Spinal cord (tissue), 10 donors: Measurements from ENCODE around the gene CCNG2. TPM values are rescaled to one million over a fixed set of nuclear protein-coding genes. Genes with fewer than 3 reads are reported as not detected.
A peak's percentile ranks its signal among the peaks of the same experiment; 100 is the strongest.

Source experiments
- DNase-seq, 6 donors: peaks; one replicate each; pipeline versions ENCODE4 v3.0.0 to v3.0.0-alpha.2; 2013 to 2015; ENCODE audit warnings: low spot score in 6 of 6, low read depth in 4 of 6
- H3K27ac ChIP-seq: one replicate; pipeline ENCODE4 v1.5.1; 2013; ENCODE audit warnings: low read depth, low read length, control low read depth
- H3K27me3 ChIP-seq: one replicate; pipeline ENCODE4 v1.6.1; 2013; ENCODE audit warnings: low read length; ENCODE audit not compliant: control insufficient read depth, insufficient read depth
- H3K36me3 ChIP-seq: one replicate; pipeline ENCODE4 v1.6.1; 2013; ENCODE audit warnings: low read length; ENCODE audit not compliant: control insufficient read depth, insufficient read depth
- H3K4me1 ChIP-seq: one replicate; pipeline ENCODE4 v1.6.1; 2013; ENCODE audit warnings: low read length; ENCODE audit not compliant: control insufficient read depth, insufficient read depth
- H3K4me3 ChIP-seq: one replicate; pipeline ENCODE4 v1.5.1; 2013; ENCODE audit warnings: low read depth, low read length, control low read depth
- H3K9me3 ChIP-seq: one replicate; pipeline ENCODE4 v1.6.1; 2013; ENCODE audit warnings: low read length; ENCODE audit not compliant: control insufficient read depth, insufficient read depth
- WGBS: methylation state at CpG from one replicate; pipeline ENCODE4 v1.1.5; 2013; ENCODE audit warnings: missing lambda C conversion rate; ENCODE audit not compliant: insufficient coverage; 5-methylcytosine and 5-hydroxymethylcytosine counted together
- polyA plus RNA-seq, 2 donors: library from polyadenylated mRNA; unstranded; fragments of 120-200 nt; gene quantifications; one replicate each; pipeline ENCODE4 v1.2.1, GENCODE V29; 2013; ENCODE audit not compliant: insufficient read length in 2 of 2
- total RNA-seq, 2 donors: library from RNA; depleted of rRNA in 1 of 2; stranded (reverse); fragments of 120-200 nt in 1 of 2; fragments of >200 nt in 1 of 2; gene quantifications; one replicate each; pipeline versions ENCODE4 v1.2.3 to v1.2.4, GENCODE V29; 2013 to 2014
- donor health status: healthy.

Gene CCNG2
- total and polyA plus RNA-seq, 4 donors = 45.7 to 62.1 (median 53.5) TPM

GRCh38 chr4:77155631-77156452 is 1.2 kb upstream of the CCNG2 start:
- Histone ChIP-seq H3K4me1 (peaks cover 7% of the 10 kb centered on the region), H3K9me3 (no peaks in the 10 kb centered on the region), H3K36me3 (peaks cover 4% of the 10 kb centered on the region), H3K4me3 (peak overlapping the region; percentile 100), H3K27me3 (no peaks in the 10 kb centered on the region), H3K27ac (peak overlapping the region; percentile 100)
- DNase-seq = peak in 3 of 6 donors; percentile 18 to 50 (median 44)
- 15% methylated on average over 4 of the region's 15 CpGs for WGBS

GRCh38 chr4:77156533-77156911 is 485 bp upstream of the CCNG2 start:
- H3K9me3 ChIP-seq = no peaks in the 10 kb centered on the region
- 0% methylated on average over 17 of the region's 17 CpGs for WGBS
- DNase-seq = peak; percentile 99 to 100 (median 100)
- H3K4me3 ChIP-seq = peak overlapping the region; percentile 100
- H3K27me3 ChIP-seq = no peaks in the 10 kb centered on the region
- peak overlapping the region; percentile 100 for H3K27ac ChIP-seq
- H3K4me1 ChIP-seq = peaks cover 7% of the 10 kb centered on the region
- H3K36me3 ChIP-seq = peaks cover 7% of the 10 kb centered on the region

GRCh38 chr4:77157859-77158486 is 966 bp downstream of the CCNG2 start:
- WGBS = 0% methylated on average over 50 of the region's 53 CpGs
- H3K9me3 ChIP-seq = no peaks in the 10 kb centered on the region
- no peaks in the 10 kb centered on the region for H3K27me3 ChIP-seq
- DNase-seq = peak in 5 of 6 donors; percentile 70 to 96 (median 75)
- peaks cover 13% of the 10 kb centered on the region for H3K36me3 ChIP-seq
- peak overlapping the region; percentile 100 for H3K4me3 ChIP-seq
- H3K4me1 ChIP-seq = peaks cover 7% of the 10 kb centered on the region
- H3K27ac ChIP-seq = peak overlapping the region; percentile 100

- Histone ChIP-seq H3K27me3 (no peaks in the 10 kb centered on the region), H3K27ac (peak overlapping the region; percentile 100), H3K9me3 (no peaks in the 10 kb centered on the region), H3K4me1 (peaks cover 7% of the 10 kb centered on the region), H3K4me3 (peak overlapping the region; percentile 100), H3K36me3 (peaks cover 13% of the 10 kb centered on the region)
- no peak for DNase-seq
- 0% methylated on average over 2 of the region's 6 CpGs for WGBS
Observed at GRCh38 chr4:77158487-77158861, 1.5 kb downstream of the CCNG2 start.

GRCh38 chr4:77159806-77160205 is 2.8 kb downstream of the CCNG2 start:
- peaks cover 13% of the 10 kb centered on the region for H3K36me3 ChIP-seq
- DNase-seq = peak in 2 of 6 donors; percentile 39 to 42
- no peak overlapping the region for H3K27ac ChIP-seq
- no peaks in the 10 kb centered on the region for H3K9me3 ChIP-seq
- H3K27me3 ChIP-seq = no peaks in the 10 kb centered on the region
- H3K4me3 ChIP-seq = no peak overlapping the region
- no CpG with 5 or more reads among the region's 3 CpGs for WGBS
- peaks cover 7% of the 10 kb centered on the region for H3K4me1 ChIP-seq

- H3K4me1 ChIP-seq = peaks cover 2% of the 10 kb centered on the region
- WGBS = no CpG with 5 or more reads among the region's 4 CpGs
- H3K36me3 ChIP-seq = peaks cover 9% of the 10 kb centered on the region
- H3K27me3 ChIP-seq = no peaks in the 10 kb centered on the region
- H3K27ac ChIP-seq = no peak overlapping the region
- H3K4me3 ChIP-seq = no peak overlapping the region
- H3K9me3 ChIP-seq = no peaks in the 10 kb centered on the region
- no peak for DNase-seq
Observed at GRCh38 chr4:77163641-77164040, 6.6 kb downstream of the CCNG2 start.

- Histone ChIP-seq H3K27me3 (no peaks in the 10 kb centered on the region), H3K4me1 (no peaks in the 10 kb centered on the region), H3K9me3 (no peaks in the 10 kb centered on the region), H3K27ac (no peak overlapping the region), H3K36me3 (peaks cover 5% of the 10 kb centered on the region), H3K4me3 (no peak overlapping the region)
- 100% methylated on average over 1 of the region's 1 CpG for WGBS
- DNase-seq = no peak
Observed at GRCh38 chr4:77167173-77167572, 10.2 kb downstream of the CCNG2 start.

- H3K36me3 ChIP-seq = no peaks in the 10 kb centered on the region
- 81% methylated on average over 2 of the region's 3 CpGs for WGBS
- no peak overlapping the region for H3K4me3 ChIP-seq
Observed at GRCh38 chr4:77167866-77168265, 10.9 kb downstream of the CCNG2 start.

GRCh38 chr4:77169481-77169880 is 12.5 kb downstream of the CCNG2 start:
- H3K4me1 ChIP-seq = no peaks in the 10 kb centered on the region
- H3K4me3 ChIP-seq = no peak overlapping the region
- H3K9me3 ChIP-seq = no peaks in the 10 kb centered on the region
- WGBS = no CpG with 5 or more reads among the region's 3 CpGs
- no peaks in the 10 kb centered on the region for H3K36me3 ChIP-seq
- DNase-seq = peak in 1 of 6 donors; percentile 63
- no peak overlapping the region for H3K27ac ChIP-seq
- H3K27me3 ChIP-seq = no peaks in the 10 kb centered on the region

More at GRCh38 chr4:77167866-77168265, 10.9 kb downstream of the CCNG2 start:
- H3K4me1 ChIP-seq = no peaks in the 10 kb centered on the region
- no peak overlapping the region for H3K27ac ChIP-seq
- peak in 2 of 6 donors; percentile 27 to 28 for DNase-seq
- H3K27me3 ChIP-seq = no peaks in the 10 kb centered on the region
- H3K9me3 ChIP-seq = no peaks in the 10 kb centered on the region
